GM12801 (cell line): ENCODE measurements around the gene LRRTM4.

Experiments
- CTCF ChIP-seq: IDR thresholded peaks from one replicate; pipeline ENCODE4 v1.5.1; 2011; ENCODE audit warnings: control low read depth; ENCODE audit not compliant: insufficient read length; ENCODE audit errors: extremely low read depth

LRRTM4 gene

GRCh38 chr2:77428946-77429345 is 93.2 kb downstream of the LRRTM4 start:
- no peak for TF ChIP-seq CTCF

- TF ChIP-seq CTCF: no peak
These were observed 100.2 kb downstream of the LRRTM4 start for GRCh38 chr2:77421971-77422370.

GRCh38 chr2:77418537-77418936 is 103.6 kb downstream of the LRRTM4 start:
- no peak for TF ChIP-seq CTCF

- no peak for TF ChIP-seq CTCF
These were observed 118.0 kb downstream of the LRRTM4 start for GRCh38 chr2:77404189-77404588.

- TF ChIP-seq CTCF: no peak
These were observed 123.1 kb downstream of the LRRTM4 start for GRCh38 chr2:77398970-77399600.

GRCh38 chr2:77397763-77398162 is 124.4 kb downstream of the LRRTM4 start:
- no peak for TF ChIP-seq CTCF

- no peak for TF ChIP-seq CTCF
These were observed 127.2 kb downstream of the LRRTM4 start for GRCh38 chr2:77395011-77395410.
